Endothelial cell of umbilical vein (primary cell): ENCODE data around the gene MAP1B. TPM values are rescaled to one million over a fixed set of nuclear protein-coding genes. Genes with fewer than 3 reads are reported as not detected.

Experiments
- BruUV-seq: library from RNA; stranded (reverse); fragments of 400-500 nt; replicated peaks from 2 replicates; lab custom pipeline; 2021; lab: Mats Ljungman, UMichigan
- CTCF ChIA-PET: fragments of 300-600, 350-600 bp; sonication (Branson Sonifier 250); formaldehyde crosslinking; loops from one replicate; lab custom pipeline; 2021; ENCODE audit warnings: antibody characterized with exemption, inconsistent platforms; lab: Charles Lee
- POLR2A ChIA-PET: fragments of 300-600, 350-600 bp; sonication (Branson Sonifier 250); formaldehyde crosslinking; loops from one replicate; lab custom pipeline; 2021; ENCODE audit warnings: antibody characterized with exemption, inconsistent platforms; lab: Charles Lee
- DNase-seq: peaks from one replicate; pipeline ENCODE4 v3.0.0-alpha.2; 2011; ENCODE audit warnings: low read depth, low spot score
- FAIRE-seq: peaks from 2 replicates; lab custom pipeline; 2011; peaks lifted over from hg19 to GRCh38; lab: Jason Lieb, UNC
- H2AFZ ChIP-seq: 2 replicates; pipeline ENCODE4 v1.6.0; 2012; ENCODE audit warnings: low read depth, low read length, control low read depth, inconsistent platforms
- H3K27ac ChIP-seq: 2 replicates; pipeline ENCODE4 v1.5.1; 2011; ENCODE audit warnings: low read depth, mild to moderate bottlenecking, control low read depth, low read length, moderate library complexity; ENCODE audit not compliant: insufficient read depth
- H3K27me3 ChIP-seq, 2 experiments: 2 replicates each; pipeline versions ENCODE4 v1.6.0 to v1.6.1; 2011; ENCODE audit warnings: low read length in 2 of 2, mixed read lengths in 1 of 2; ENCODE audit not compliant: control insufficient read depth in 2 of 2, insufficient read depth in 2 of 2
- H3K36me3 ChIP-seq, 2 experiments: 2 replicates in 1 of 2; 3 replicates in 1 of 2; pipeline ENCODE4 v1.5.1; 2011; ENCODE audit warnings: low read length in 2 of 2, mild to moderate bottlenecking in 1 of 2, moderate library complexity in 1 of 2; ENCODE audit not compliant: control insufficient read depth in 2 of 2, insufficient read depth in 2 of 2; ENCODE audit errors: extremely low read depth in 1 of 2
- H3K4me1 ChIP-seq: 3 replicates; pipeline ENCODE4 v1.5.1; 2011; ENCODE audit warnings: mild to moderate bottlenecking, low read length; ENCODE audit not compliant: control insufficient read depth, insufficient read depth; ENCODE audit errors: extremely low read depth
- H3K4me2 ChIP-seq: 2 replicates; pipeline ENCODE4 v1.6.1; 2011; ENCODE audit warnings: low read length, control low read depth, mixed read lengths; ENCODE audit not compliant: insufficient read depth
- H3K4me3 ChIP-seq, 3 experiments: fragments of 200-600 bp in 1 of 3; sonication (generic), shearing (Covaris generic) in 1 of 3; replicated peaks in 1 of 3; 2 replicates each; pipeline ENCODE4 v1.5.1; 2011 to 2016; ENCODE audit warnings: control low read depth in 3 of 3, low read length in 3 of 3, mild to moderate bottlenecking in 2 of 3, inconsistent platforms in 1 of 3, low read depth in 1 of 3, moderate library complexity in 1 of 3; ENCODE audit not compliant: insufficient read depth in 1 of 3
- H3K79me2 ChIP-seq: 2 replicates; pipeline ENCODE4 v1.6.0; 2012; ENCODE audit warnings: low read length, inconsistent platforms; ENCODE audit not compliant: control insufficient read depth, insufficient read depth
- H3K9ac ChIP-seq: replicated peaks from 2 replicates; pipeline ENCODE3; 2011; ENCODE audit warnings: low read length, control low read depth; ENCODE audit not compliant: insufficient read depth; ENCODE audit errors: extremely low read depth
- H3K9me1 ChIP-seq: replicated peaks from 3 replicates; pipeline ENCODE4 v1.6.0; 2011; ENCODE audit warnings: mild to moderate bottlenecking, low read length; ENCODE audit not compliant: control insufficient read depth, insufficient read depth; ENCODE audit errors: extremely low read depth
- H3K9me3 ChIP-seq: replicated peaks from 2 replicates; pipeline ENCODE4 v1.5.1; 2012; ENCODE audit warnings: low read length, inconsistent platforms; ENCODE audit not compliant: control insufficient read depth, insufficient read depth
- H4K20me1 ChIP-seq: replicated peaks from 2 replicates; pipeline ENCODE3; 2011; ENCODE audit warnings: mild to moderate bottlenecking, low read length; ENCODE audit not compliant: control insufficient read depth, insufficient read depth; ENCODE audit errors: extremely low read depth
- EZH2 ChIP-seq: IDR thresholded peaks from 2 replicates; pipeline ENCODE4 v1.6.1; 2012; ENCODE audit warnings: borderline replicate concordance, low read depth, mild to moderate bottlenecking, moderate library complexity, low read length, inconsistent platforms; ENCODE audit not compliant: severe bottlenecking
- GATA2 ChIP-seq: IDR thresholded peaks from 2 replicates; pipeline ENCODE4 v1.7.0; 2011; ENCODE audit warnings: low read depth, mild to moderate bottlenecking, moderate library complexity, mixed read lengths, low read length; ENCODE audit not compliant: insufficient read length, insufficient read depth
- POLR2A ChIP-seq: IDR thresholded peaks from 2 replicates; pipeline ENCODE4 v1.6.1; 2012; ENCODE audit warnings: low read depth, mild to moderate bottlenecking, control low read depth, low read length
- POLR2AphosphoS5 ChIP-seq: IDR thresholded peaks from 2 replicates; pipeline ENCODE4 v1.6.1; 2012; ENCODE audit warnings: low read depth, mild to moderate bottlenecking, control low read depth, low read length, moderate library complexity; ENCODE audit not compliant: insufficient read depth
- dilution Hi-C: fragments of 300-500 bp; cut with MboI; formaldehyde crosslinking; loops from one replicate; pipeline ENCODE4 v1.15.0; 2019; ENCODE audit warnings: low sequenced_read_pairs; ENCODE audit not compliant: extremely low pct_ligation_motif_present
- intact Hi-C: fragments of 100-400 bp; cut with micrococcal nuclease; formaldehyde crosslinking; loops from one replicate; pipeline ENCODE4 v1.10.0; 2022
- polyA plus RNA-seq, 4 experiments: library from polyadenylated mRNA; depleted of rRNA in 3 of 4; stranded (reverse) in 3 of 4; unstranded in 1 of 4; fragments of >200 nt; gene quantifications; 2 replicates each; pipeline versions ENCODE4 v1.2.1 to v1.2.3, GENCODE V29; 2011 to 2012; ENCODE audit warnings: missing spikeins in 1 of 4
- total RNA-seq: library from RNA; stranded (reverse); gene quantifications from 2 replicates; pipeline ENCODE4 v1.2.3, GENCODE V29; 2021
- TF ChIP-seq, protein P1 (sequence below): IDR thresholded peaks from 2 replicates; pipeline ENCODE4 v1.6.1; 2011; ENCODE audit not compliant: insufficient read depth, insufficient read length

The MAP1B gene
- total and polyA plus RNA-seq, 2 donors (not counting 3 experiments of a cell fraction or from before 2014, with no cell fraction given): 55.9 to 263 TPM

- ChIA-PET POLR2A (no interaction called here), CTCF (interaction anchor here (0.9 to 1.8 kb wide), 3 partner anchors 243 to 327 kb away, joined by 3 to 9 read pairs (median 3); no protein-coding TSS in a partner anchor)
- intact Hi-C loops (loop anchor here (5.0 kb wide), 3 partner anchors 58 to 187 kb away; no protein-coding TSS in a partner anchor), dilution Hi-C loops (no loop called here)
- DNase-seq: no peak
- H3K9ac ChIP-seq: peak overlapping the region; percentile 86
- H3K9me3 ChIP-seq: no peaks in the 10 kb centered on the region
- peak overlapping the region; percentile 48 for H3K27ac ChIP-seq
- H2AFZ ChIP-seq: no peak overlapping the region
- H3K4me3 ChIP-seq: peak overlapping the region; percentile 91 to 98 (median 97)
- H3K4me2 ChIP-seq: peak overlapping the region; percentile 97
- H3K27me3 ChIP-seq: no peaks in the 10 kb centered on the region
- FAIRE-seq: no peak
- BruUV-seq: no TSS peak
- H4K20me1 ChIP-seq: peaks cover 4% of the 10 kb centered on the region
- peaks cover 65% of the 10 kb centered on the region for H3K79me2 ChIP-seq
- H3K9me1 ChIP-seq: no peaks in the 10 kb centered on the region
- no peak for TF ChIP-seq GATA2
- TF ChIP-seq, protein P1, sequence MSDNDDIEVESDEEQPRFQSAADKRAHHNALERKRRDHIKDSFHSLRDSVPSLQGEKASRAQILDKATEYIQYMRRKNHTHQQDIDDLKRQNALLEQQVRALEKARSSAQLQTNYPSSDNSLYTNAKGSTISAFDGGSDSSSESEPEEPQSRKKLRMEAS: no peak
- peaks cover 0 to 10% of the 10 kb centered on the region in 2 experiments for H3K36me3 ChIP-seq
- peaks cover 45% of the 10 kb centered on the region for H3K4me1 ChIP-seq
These were observed 1.8 kb downstream of the MAP1B start for GRCh38 chr5:72109062-72109411.

DNA sequence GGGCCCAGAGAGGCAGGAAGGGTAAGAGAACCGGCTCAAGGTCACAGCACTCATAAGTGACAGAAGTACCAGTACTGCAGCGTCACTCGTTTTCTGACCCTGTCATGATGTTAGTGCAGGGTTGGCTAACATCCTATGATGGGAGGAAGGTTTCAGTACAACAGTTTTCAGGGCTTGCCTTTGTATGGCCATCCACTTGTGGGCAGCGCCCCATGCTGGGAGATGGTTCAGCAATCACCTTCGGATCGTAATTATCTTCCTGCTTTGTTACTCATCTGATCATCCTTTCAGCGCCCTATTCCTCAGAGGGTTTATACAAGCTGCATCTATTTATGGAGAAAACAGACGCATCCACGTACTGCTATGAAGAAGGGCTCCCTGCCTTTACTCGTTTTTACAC lies 2.4 kb downstream of the MAP1B start:
- no peak for FAIRE-seq
- dilution Hi-C loops: no loop called here
- Histone ChIP-seq H3K79me2 (peaks cover 71% of the 10 kb centered on the region), H3K27me3 (no peaks in the 10 kb centered on the region), H3K9ac (peak overlapping the region; percentile 86), H3K4me3 (peak overlapping the region; percentile 91 to 98 (median 97)), H3K9me3 (no peaks in the 10 kb centered on the region), H3K4me1 (peaks cover 51% of the 10 kb centered on the region), H3K4me2 (peak overlapping the region; percentile 97), H3K9me1 (no peaks in the 10 kb centered on the region), H2AFZ (no peak overlapping the region), H4K20me1 (peaks cover 4% of the 10 kb centered on the region), H3K27ac (no peak overlapping the region), H3K36me3 (peaks cover 0 to 10% of the 10 kb centered on the region in 2 experiments)
- no TSS peak for BruUV-seq
- no peak for TF ChIP-seq EZH2
- TF ChIP-seq POLR2AphosphoS5: no peak
- TF ChIP-seq POLR2A: no peak
- ChIA-PET POLR2A (no interaction called here), CTCF (interaction anchor here (0.9 to 1.8 kb wide), 3 partner anchors 244 to 327 kb away, joined by 3 to 9 read pairs (median 3); no protein-coding TSS in a partner anchor)
- intact Hi-C loops: loop anchor here (5.0 kb wide), 3 partner anchors 58 to 187 kb away; no protein-coding TSS in a partner anchor
- DNase-seq: no peak
